Suprapubic skin (tissue), 4 donors: ENCODE measurements around the gene F2.

ENCODE experiments used
- EP300 ChIP-seq: sonication (generic); formaldehyde crosslinking; IDR thresholded peaks from one replicate; pipeline ENCODE4 v1.6.1; 2017; ENCODE audit warnings: antibody characterized with exemption
- POLR2A ChIP-seq, 2 donors: fragments of 450-650 bp; IDR thresholded peaks; one replicate each; pipeline ENCODE4 v1.6.1; 2017; ENCODE audit warnings: antibody characterized with exemption in 2 of 2, mild to moderate bottlenecking in 2 of 2, moderate library complexity in 2 of 2
- POLR2AphosphoS5 ChIP-seq, 3 donors: sonication (generic); formaldehyde crosslinking; IDR thresholded peaks; one replicate each; pipeline ENCODE4 v1.6.1; 2017; ENCODE audit warnings: antibody characterized with exemption in 3 of 3
- TF ChIP-seq, protein P1 (sequence below), 2 donors: fragments of 200-600 bp in 1 of 2; fragments of 450-650 bp in 1 of 2; sonication (generic) in 1 of 2; IDR thresholded peaks; one replicate each; pipeline ENCODE4 v1.5.1; 2016 to 2019; ENCODE audit warnings: antibody characterized with exemption in 2 of 2, mild to moderate bottlenecking in 1 of 2, moderate library complexity in 1 of 2

DNA sequence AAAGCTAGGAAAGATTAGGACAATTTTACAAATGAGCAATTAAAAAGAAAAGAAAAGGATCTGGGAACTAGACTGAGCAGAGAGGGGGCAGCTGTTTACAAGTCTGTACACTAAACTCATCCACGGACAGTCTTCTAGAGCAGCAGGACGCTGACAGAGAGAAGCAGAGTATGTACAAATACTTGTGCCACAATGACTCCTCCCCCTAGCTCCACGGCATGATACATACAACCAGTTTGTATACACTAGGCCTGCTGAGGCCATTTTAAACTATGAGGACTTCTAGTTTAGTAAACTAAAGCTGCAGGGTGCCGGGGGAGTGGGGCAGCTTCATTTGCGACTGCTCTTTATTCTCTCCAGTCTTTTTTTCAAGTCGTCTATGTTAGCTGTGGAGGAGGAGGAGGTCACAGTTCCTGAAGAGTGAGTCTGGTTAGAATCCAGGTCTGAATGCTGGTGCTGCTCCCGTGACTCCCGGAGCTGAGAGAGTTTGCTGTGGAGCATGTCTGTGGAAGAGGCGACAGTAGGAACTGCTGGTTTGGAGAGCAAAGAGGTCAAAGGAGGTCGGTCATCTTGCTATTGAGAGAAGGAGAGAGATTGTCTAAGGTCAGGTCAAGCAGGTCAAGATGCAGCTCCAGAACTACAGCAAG, 24.8 kb downstream of the F2 start:
- TF ChIP-seq, protein P1, sequence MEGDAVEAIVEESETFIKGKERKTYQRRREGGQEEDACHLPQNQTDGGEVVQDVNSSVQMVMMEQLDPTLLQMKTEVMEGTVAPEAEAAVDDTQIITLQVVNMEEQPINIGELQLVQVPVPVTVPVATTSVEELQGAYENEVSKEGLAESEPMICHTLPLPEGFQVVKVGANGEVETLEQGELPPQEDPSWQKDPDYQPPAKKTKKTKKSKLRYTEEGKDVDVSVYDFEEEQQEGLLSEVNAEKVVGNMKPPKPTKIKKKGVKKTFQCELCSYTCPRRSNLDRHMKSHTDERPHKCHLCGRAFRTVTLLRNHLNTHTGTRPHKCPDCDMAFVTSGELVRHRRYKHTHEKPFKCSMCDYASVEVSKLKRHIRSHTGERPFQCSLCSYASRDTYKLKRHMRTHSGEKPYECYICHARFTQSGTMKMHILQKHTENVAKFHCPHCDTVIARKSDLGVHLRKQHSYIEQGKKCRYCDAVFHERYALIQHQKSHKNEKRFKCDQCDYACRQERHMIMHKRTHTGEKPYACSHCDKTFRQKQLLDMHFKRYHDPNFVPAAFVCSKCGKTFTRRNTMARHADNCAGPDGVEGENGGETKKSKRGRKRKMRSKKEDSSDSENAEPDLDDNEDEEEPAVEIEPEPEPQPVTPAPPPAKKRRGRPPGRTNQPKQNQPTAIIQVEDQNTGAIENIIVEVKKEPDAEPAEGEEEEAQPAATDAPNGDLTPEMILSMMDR (IDR thresholded peaks at IDR 0.05), result no peak
- TF ChIP-seq POLR2AphosphoS5 (IDR thresholded peaks at IDR 0.05), result no peak
- no peak for TF ChIP-seq POLR2A (IDR thresholded peaks at IDR 0.05)
- TF ChIP-seq EP300, result no peak
